Mesothelial cell of epicardium (in vitro differentiated cells): Measurements from ENCODE around the gene ZNF611. TPM values are rescaled to one million over a fixed set of nuclear protein-coding genes. Genes with fewer than 3 reads are reported as not detected.
A peak's percentile ranks its signal among the peaks of the same experiment; 100 is the strongest.
"Not testable (repeated sequence)": the region's sequence is repeated elsewhere in the genome, so short reads cannot be mapped to it uniquely, and the experiment has no call there.

ENCODE experiments used
- DNase-seq, 2 experiments: peaks; one replicate each; pipeline ENCODE4 v3.0.0; 2021; ENCODE audit warnings: low spot score in 2 of 2; ENCODE audit not compliant: unreplicated experiment in 2 of 2
- H3K27ac Mint-ChIP-seq: 2 replicates; pipeline ENCODE4 v1.8.0; 2021; ENCODE audit warnings: mixed read lengths
- H3K27me3 Mint-ChIP-seq: 2 replicates; pipeline ENCODE4 v1.8.0; 2021; ENCODE audit warnings: low read depth, mixed read lengths
- H3K36me3 Mint-ChIP-seq: 2 replicates; pipeline ENCODE4 v1.8.0; 2021; ENCODE audit warnings: mixed read lengths
- H3K4me1 Mint-ChIP-seq: 2 replicates; pipeline ENCODE4 v1.8.0; 2021; ENCODE audit warnings: mixed read lengths
- H3K4me3 Mint-ChIP-seq: 2 replicates; pipeline ENCODE4 v1.8.0; 2021; ENCODE audit warnings: mild to moderate bottlenecking, moderate library complexity, mixed read lengths
- H3K9me3 Mint-ChIP-seq: 2 replicates; pipeline ENCODE4 v1.8.0; 2021; ENCODE audit warnings: mixed read lengths
- total RNA-seq: library from RNA; stranded (reverse); gene quantifications from 3 replicates; pipeline ENCODE4 v1.2.1, GENCODE V29; 2021
- TF ChIP-seq, protein P1 (sequence below): fragments of 200-600 bp; sonication (generic); IDR thresholded peaks from one replicate; pipeline ENCODE4 v1.5.0; 2021; ENCODE audit warnings: antibody characterized with exemption; ENCODE audit not compliant: unreplicated experiment

The ZNF611 gene
- total RNA-seq, 1 donor from 2014 or later, result 29.0 TPM

GRCh38 chr19:52743091-52743490 is 8.2 kb upstream of the ZNF611 start:
- TF ChIP-seq, protein P1, sequence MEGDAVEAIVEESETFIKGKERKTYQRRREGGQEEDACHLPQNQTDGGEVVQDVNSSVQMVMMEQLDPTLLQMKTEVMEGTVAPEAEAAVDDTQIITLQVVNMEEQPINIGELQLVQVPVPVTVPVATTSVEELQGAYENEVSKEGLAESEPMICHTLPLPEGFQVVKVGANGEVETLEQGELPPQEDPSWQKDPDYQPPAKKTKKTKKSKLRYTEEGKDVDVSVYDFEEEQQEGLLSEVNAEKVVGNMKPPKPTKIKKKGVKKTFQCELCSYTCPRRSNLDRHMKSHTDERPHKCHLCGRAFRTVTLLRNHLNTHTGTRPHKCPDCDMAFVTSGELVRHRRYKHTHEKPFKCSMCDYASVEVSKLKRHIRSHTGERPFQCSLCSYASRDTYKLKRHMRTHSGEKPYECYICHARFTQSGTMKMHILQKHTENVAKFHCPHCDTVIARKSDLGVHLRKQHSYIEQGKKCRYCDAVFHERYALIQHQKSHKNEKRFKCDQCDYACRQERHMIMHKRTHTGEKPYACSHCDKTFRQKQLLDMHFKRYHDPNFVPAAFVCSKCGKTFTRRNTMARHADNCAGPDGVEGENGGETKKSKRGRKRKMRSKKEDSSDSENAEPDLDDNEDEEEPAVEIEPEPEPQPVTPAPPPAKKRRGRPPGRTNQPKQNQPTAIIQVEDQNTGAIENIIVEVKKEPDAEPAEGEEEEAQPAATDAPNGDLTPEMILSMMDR, result no peak
- Mint-ChIP-seq H3K27ac (peak overlapping the region; percentile 97), H3K27me3 (no peaks in the 10 kb centered on the region), H3K9me3 (no peaks in the 10 kb centered on the region), H3K4me3 (no peak overlapping the region), H3K4me1 (peaks cover 65% of the 10 kb centered on the region), H3K36me3 (no peaks in the 10 kb centered on the region)
- no peak for DNase-seq

DNA sequence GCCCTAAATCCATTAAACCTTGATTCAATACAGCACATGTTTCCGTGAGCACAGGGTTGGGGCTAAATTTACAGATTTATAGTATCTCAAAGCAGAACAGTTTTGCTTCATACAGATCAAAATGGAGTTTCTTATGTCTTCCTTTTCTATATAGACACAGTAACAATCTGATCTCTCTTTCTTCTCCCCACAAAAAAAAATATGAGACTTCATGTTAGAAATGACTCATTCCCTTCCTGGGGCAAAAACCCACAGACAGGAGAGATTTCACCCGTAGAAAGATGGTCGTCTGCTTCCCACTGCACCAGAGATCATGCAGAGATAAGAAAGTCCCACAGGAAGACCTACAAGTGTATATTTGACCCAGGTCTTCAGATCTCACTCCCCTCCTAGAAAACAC is 7.7 kb upstream of the ZNF611 start:
- peaks cover 63% of the 10 kb centered on the region for H3K4me1 Mint-ChIP-seq
- H3K9me3 Mint-ChIP-seq, result no peaks in the 10 kb centered on the region
- H3K4me3 Mint-ChIP-seq, result peak overlapping the region; percentile 24
- no peaks in the 10 kb centered on the region for H3K36me3 Mint-ChIP-seq
- TF ChIP-seq, protein P1, result no peak
- H3K27me3 Mint-ChIP-seq, result no peaks in the 10 kb centered on the region
- DNase-seq, result no peak
- H3K27ac Mint-ChIP-seq, result peak overlapping the region; percentile 97

GRCh38 chr19:52741951-52742485 is 7.2 kb upstream of the ZNF611 start:
- H3K4me1 Mint-ChIP-seq, result peaks cover 67% of the 10 kb centered on the region
- no peaks in the 10 kb centered on the region for H3K36me3 Mint-ChIP-seq
- no peaks in the 10 kb centered on the region for H3K27me3 Mint-ChIP-seq
- TF ChIP-seq, protein P1, result no peak
- no peak for DNase-seq
- H3K4me3 Mint-ChIP-seq, result peak overlapping the region; percentile 5
- H3K27ac Mint-ChIP-seq, result peak overlapping the region; percentile 97
- no peaks in the 10 kb centered on the region for H3K9me3 Mint-ChIP-seq

GRCh38 chr19:52741371-52741770 is 6.5 kb upstream of the ZNF611 start:
- not testable (repeated sequence) for H3K36me3 Mint-ChIP-seq, DNase-seq, H3K9me3 Mint-ChIP-seq, H3K27me3 Mint-ChIP-seq
- Mint-ChIP-seq H3K4me3 (peak overlapping the region; percentile 5), H3K4me1 (peaks cover 67% of the 10 kb centered on the region), H3K27ac (peak overlapping the region; percentile 97)

DNA sequence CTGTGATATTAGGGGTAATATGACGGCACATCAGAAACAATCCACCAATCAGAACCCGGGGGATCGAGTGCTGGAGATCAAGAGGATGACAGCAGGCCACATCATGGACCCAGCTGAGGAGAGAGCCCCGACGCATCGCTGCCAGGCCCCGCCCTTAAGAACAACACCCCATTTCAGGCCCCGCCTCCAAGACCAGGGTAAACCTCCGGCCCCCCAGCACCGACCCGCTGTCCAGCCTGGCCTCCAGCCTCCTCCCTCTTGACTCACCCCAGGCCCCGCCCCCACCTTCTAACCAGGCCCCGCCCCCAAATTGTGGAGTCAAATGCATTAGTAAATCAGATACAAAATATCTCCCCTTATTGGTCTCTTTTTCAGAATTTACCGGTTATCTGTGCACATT is 4.7 kb upstream of the ZNF611 start:
- DNase-seq, result no peak
- Mint-ChIP-seq H3K36me3 (no peaks in the 10 kb centered on the region), H3K27ac (no peak overlapping the region), H3K27me3 (no peaks in the 10 kb centered on the region), H3K9me3 (no peaks in the 10 kb centered on the region), H3K4me3 (no peak overlapping the region), H3K4me1 (peaks cover 75% of the 10 kb centered on the region)
- TF ChIP-seq, protein P1, result no peak

DNA sequence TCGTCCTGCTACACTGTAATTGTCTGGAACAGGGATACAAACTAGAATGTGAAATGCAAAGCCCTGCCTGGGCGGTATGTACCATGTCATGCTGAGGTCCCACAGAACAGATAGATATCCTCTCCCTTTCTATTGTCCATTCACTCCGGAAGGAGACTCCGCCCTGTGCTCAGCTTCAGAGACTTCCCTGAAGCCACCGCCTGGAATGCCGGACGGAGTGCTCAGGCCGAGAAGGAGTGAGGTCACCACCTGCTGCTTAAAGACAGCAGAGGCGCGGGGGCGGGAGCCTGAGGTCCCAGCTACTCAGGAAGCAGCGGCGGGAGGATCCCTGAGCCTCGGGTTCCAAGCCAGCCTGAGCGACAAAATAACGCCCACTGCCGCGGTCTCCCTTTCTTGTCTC is 890 bp upstream of the ZNF611 start:
- no peaks in the 10 kb centered on the region for H3K36me3 Mint-ChIP-seq
- no peaks in the 10 kb centered on the region for H3K9me3 Mint-ChIP-seq
- DNase-seq, result peak; percentile 34 to 44
- peak overlapping the region; percentile 99 for H3K27ac Mint-ChIP-seq
- H3K4me3 Mint-ChIP-seq, result peak overlapping the region; percentile 91
- H3K27me3 Mint-ChIP-seq, result no peaks in the 10 kb centered on the region
- TF ChIP-seq, protein P1, result no peak
- H3K4me1 Mint-ChIP-seq, result peaks cover 57% of the 10 kb centered on the region
